GM19455 (cell line): ENCODE results near the gene AQP10.
"Not testable (repeated sequence)": the region's sequence is repeated elsewhere in the genome, so short reads cannot be mapped to it uniquely, and the experiment has no call there.

Source experiments
- ATAC-seq: cut with Tn5 transposase; IDR thresholded peaks from one replicate; pipeline ENCODE4 v1.9.1; 2021; ENCODE audit not compliant: unreplicated experiment

Gene AQP10

GRCh38 chr1:154320882-154321608 lies at the start of gene AQP10:
AQP10 (plus strand) TSS chr1:154321093; CDS start chr1:154321156, 63 bp downstream.
- no peak for ATAC-seq

GRCh38 chr1:154272217-154272998 lies 48.5 kb upstream of the AQP10 start, which contains the start of gene HAX1:
HAX1 (plus strand) TSS chr1:154272629; CDS start chr1:154272724, 95 bp downstream.
- ATAC-seq = peak; percentile 88

GRCh38 chr1:154272999-154273563 lies 47.8 kb upstream of the AQP10 start:
- no peak for ATAC-seq

GRCh38 chr1:154276797-154277196 lies 44.1 kb upstream of the AQP10 start:
- ATAC-seq = no peak

- ATAC-seq = not testable (repeated sequence)
These were observed 33.3 kb upstream of the AQP10 start for GRCh38 chr1:154287591-154287990.

GRCh38 chr1:154288661-154289060 lies 32.2 kb upstream of the AQP10 start:
- ATAC-seq = no peak

GRCh38 chr1:154290921-154291320 lies 30.0 kb upstream of the AQP10 start:
- no peak for ATAC-seq

- ATAC-seq = no peak
These were observed 25.3 kb upstream of the AQP10 start for GRCh38 chr1:154295408-154296235.

- ATAC-seq = no peak
These were observed 19.3 kb upstream of the AQP10 start for GRCh38 chr1:154301582-154301981.

GRCh38 chr1:154304664-154305337 lies 16.1 kb upstream of the AQP10 start:
- ATAC-seq = no peak

- no peak for ATAC-seq
These were observed 14.7 kb upstream of the AQP10 start for GRCh38 chr1:154306151-154306550.

- not testable (repeated sequence) for ATAC-seq
These were observed 13.1 kb upstream of the AQP10 start for GRCh38 chr1:154307670-154308270.

GRCh38 chr1:154309136-154309535 lies 11.8 kb upstream of the AQP10 start:
- ATAC-seq = not testable (repeated sequence)

GRCh38 chr1:154312229-154313065 lies 8.4 kb upstream of the AQP10 start:
- not testable (repeated sequence) for ATAC-seq

- no peak for ATAC-seq
These were observed 7.9 kb upstream of the AQP10 start for GRCh38 chr1:154313066-154313356.

GRCh38 chr1:154314226-154314625 lies 6.7 kb upstream of the AQP10 start:
- ATAC-seq = not testable (repeated sequence)

GRCh38 chr1:154316704-154317103 lies 4.2 kb upstream of the AQP10 start:
- ATAC-seq = no peak

- ATAC-seq = no peak
These were observed 2.5 kb upstream of the AQP10 start for GRCh38 chr1:154318386-154318785.

GRCh38 chr1:154321609-154321934 lies 679 bp downstream of the AQP10 start:
- ATAC-seq = not testable (repeated sequence)
